Measurements from ENCODE around the gene FOXJ3.

DNA sequence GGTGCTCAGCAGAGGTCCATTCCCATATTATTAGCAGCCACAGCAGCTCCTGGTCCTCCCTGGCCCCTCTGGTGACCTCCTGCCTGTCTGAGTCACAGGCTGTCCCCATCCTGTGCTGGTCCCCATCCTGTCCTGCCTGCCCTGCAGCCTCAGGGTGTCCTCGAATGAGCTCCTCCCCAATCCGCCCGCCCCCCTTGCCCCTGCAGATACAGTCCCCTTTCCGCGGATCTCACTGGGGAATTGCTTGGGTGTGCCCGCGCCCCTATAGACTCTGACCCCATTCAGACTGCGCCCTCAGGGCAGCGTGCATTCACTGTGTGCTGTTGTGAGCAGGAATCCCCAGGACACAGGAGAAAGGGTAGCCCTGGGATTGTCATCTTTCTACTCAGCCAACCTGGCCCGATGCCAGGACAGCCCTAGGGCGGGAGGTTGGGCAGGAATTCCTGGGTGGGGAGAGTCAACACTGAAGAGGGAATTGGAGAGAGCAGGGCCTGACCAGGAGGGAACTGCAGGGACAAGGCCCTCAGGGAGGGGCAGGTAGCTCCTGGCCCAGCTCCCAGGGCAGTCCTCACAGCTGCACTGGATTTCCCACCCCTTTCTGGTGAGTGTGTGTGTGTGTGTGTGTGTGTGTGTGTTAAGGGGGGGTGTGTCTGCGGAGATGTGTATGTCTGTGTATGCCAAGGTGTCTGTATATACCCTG is 169.4 kb downstream of the FOXJ3 start:
- TF ChIP-seq FOXM1 (IDR thresholded peaks at IDR 0.05; ENCODE audit: borderline replicate concordance) (no peak), SP1 (IDR thresholded peaks at IDR 0.05) (no peak), LEF1 (IDR thresholded peaks at IDR 0.05; ENCODE audit: borderline replicate concordance) (no peak), NFRKB (IDR thresholded peaks at IDR 0.05) (no peak), SUZ12 (IDR thresholded peaks at IDR 0.05) (no peak), BHLHE40 (IDR thresholded peaks at IDR 0.05; ENCODE audit: borderline replicate concordance) (no peak), L3MBTL2 (conservative IDR thresholded peaks at IDR 0.05) (no peak), ELF4 (IDR thresholded peaks at IDR 0.05) (no peak), FOXK2 (IDR thresholded peaks at IDR 0.05) (no peak), FOXA1 (IDR thresholded peaks at IDR 0.05) (no peak), ARNT (IDR thresholded peaks at IDR 0.05) (no peak)
